CD4-positive, alpha-beta T cell treated with Interleukin-6 at 100 ng/mL for 8 hours (primary cell): Measurements from ENCODE around the gene SRPK3.
"Not testable (repeated sequence)": the region's sequence is repeated elsewhere in the genome, so short reads cannot be mapped to it uniquely, and the experiment has no call there.

ENCODE experiments used
- DNase-seq: peaks from one replicate; pipeline ENCODE4 v3.0.0-alpha.2; 2020; ENCODE audit warnings: mixed read lengths, low spot score

The SRPK3 gene

GRCh38 chrX:153746359-153746758, 34.5 kb upstream of the SRPK3 start:
- no peak for DNase-seq

DNA sequence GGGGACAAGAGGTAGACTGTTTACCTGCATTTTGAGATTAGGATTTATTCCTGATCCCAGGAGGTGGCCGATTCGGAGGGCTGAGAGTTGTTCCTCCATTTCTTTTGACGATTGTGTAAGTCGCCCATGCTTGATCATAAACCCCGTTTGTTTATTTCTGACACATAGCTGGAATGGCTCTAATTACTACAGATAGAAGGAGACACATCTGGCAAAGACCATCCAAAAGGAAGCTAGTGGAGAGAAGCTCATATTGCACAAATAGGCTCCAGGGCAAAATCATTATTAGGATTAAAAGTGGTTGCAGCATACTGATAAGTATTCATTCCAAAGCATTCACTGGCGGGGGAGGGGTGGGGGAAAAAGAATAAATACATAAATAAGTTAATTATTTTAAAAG, 33.9 kb upstream of the SRPK3 start:
- not testable (repeated sequence) for DNase-seq

DNA sequence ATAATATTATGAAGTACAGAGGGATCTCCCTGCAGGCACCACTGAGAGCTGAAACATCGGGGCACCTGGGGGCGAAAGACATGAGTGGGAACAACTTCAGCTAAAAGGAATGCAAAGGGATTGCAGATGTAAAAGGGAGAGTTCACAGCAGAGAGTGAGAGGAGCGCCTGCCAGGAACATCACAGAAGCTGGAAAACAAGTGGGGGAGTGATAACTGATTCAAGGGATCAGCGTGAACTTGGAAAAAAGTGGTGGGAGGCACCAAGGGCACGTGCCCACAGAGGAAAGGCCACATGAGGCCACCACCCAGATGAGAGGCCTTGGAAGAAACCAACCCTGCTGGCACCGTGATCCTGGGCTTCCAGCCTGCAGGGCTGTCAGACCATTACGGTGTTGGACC, 31.8 kb upstream of the SRPK3 start:
- not testable (repeated sequence) for DNase-seq

DNA sequence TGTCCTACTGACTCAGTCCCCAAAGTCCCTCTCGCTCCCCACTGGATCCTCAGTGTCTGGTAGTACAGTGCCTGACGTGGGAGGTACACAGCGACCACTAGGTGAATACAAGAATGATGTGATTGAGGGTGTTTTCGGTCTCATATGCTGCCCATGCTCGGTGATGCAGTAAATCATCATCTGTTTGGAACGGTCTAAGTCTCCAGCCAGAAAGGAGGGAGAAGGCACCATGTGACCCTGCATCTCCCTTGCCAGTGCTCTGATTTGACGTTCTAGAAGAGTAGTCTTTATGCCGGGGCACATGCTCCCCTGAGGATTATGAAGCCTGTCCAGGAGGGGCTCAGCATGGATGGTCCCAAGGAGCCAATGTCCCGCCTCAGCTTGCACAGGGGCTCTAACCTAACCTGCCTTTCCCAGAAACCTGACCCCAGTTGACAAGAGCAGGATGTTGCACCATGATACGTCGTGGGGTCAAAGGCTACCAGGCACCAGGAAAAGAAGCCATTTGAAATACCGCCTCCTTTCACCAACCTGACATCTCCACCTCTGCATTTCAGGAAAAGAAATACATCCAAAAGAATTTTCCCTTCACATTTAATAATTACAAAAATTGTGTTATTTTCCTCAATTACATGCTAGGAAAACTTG, 30.6 kb upstream of the SRPK3 start:
- no peak for DNase-seq

DNA sequence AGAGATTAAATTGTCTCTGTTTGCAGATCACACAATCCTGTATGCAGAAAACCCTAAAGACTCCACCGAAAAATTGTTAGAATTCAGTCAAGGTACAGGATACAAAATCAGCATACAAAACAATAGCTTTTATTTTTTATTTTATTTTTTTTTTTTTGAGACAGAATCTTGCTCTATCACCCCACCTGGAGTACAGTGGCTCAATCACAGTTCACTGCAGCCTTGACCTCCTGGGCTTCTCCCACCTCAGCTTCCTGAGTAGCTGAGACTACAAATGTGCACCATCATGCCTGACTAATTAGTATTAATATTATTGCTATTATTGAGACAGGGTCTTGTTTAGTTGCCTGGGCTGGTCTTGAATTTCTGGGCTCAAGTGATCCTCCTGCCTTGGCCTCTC, 25.7 kb upstream of the SRPK3 start:
- DNase-seq, result no peak

- DNase-seq, result no peak
These were observed 19.0 kb upstream of the SRPK3 start for GRCh38 chrX:153761863-153762262.

DNA sequence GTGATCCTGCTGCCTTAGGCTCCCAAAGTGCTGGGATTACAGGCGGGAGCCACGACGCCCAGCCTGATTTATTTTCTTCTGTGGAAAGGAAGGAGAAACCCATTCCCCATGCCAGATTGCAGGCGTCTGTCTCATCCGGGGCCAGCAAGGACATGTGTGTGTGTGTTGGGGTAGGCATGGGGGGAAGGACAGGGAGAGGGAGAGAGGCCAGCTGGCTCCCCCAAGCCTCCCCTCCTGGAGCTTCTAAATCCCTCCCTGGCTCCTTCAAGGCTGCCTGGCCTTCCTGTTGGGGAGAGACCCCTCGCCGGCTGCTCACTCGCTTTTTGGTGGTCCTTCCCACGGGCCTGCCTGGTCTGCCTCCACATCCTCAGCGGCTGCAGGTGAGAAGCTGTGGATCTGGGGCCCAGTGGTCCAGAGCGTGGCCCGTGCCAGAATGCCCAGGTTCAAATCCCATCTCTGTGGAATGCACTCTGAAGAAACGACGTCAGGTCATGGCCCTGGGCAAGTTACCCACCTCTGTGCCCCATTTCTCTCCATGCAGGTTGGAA, 18.1 kb upstream of the SRPK3 start:
- DNase-seq, result no peak

DNA sequence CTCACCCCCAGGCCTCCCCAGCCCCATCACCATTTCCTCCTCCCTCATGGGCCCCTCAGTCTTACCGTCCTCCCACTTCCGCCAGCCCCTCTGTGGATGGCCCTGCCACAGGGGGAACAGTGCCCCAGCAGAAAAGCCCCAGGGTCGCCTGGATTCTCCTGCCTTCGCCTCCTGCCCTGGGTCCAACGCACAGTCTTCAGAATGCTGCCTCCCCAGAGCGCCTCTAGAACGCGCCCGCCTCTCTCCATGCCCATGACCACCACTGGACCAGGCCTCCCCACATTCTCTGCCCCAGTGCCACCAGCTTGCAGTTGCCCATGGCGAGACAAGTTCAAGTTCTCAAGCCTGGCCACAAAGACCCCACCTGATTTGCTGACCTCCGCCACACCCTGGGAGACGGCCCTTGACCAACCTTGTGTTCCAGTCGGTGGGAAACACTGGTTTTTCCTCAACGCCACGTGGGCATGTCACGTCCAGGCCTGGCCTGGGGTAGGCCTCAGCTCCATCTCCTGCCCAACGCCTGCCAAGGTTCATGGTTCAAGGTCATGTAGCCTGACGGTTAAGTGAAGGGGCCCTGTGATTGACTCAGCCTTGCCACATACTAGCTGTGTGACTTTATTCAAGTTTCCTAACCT, 17.4 kb upstream of the SRPK3 start:
- no peak for DNase-seq

GRCh38 chrX:153763989-153764755, 16.7 kb upstream of the SRPK3 start, which contains the start of gene PLXNB3:
Gene PLXNB3, plus strand, starts transcription at chrX:153764249. Its CDS starts 1,287 bp downstream, at chrX:153765536.
- DNase-seq, result peak; percentile 76

GRCh38 chrX:153764786-153765137, 16.1 kb upstream of the SRPK3 start:
- no peak for DNase-seq

GRCh38 chrX:153765138-153766079, 15.4 kb upstream of the SRPK3 start:
- no peak for DNase-seq

DNA sequence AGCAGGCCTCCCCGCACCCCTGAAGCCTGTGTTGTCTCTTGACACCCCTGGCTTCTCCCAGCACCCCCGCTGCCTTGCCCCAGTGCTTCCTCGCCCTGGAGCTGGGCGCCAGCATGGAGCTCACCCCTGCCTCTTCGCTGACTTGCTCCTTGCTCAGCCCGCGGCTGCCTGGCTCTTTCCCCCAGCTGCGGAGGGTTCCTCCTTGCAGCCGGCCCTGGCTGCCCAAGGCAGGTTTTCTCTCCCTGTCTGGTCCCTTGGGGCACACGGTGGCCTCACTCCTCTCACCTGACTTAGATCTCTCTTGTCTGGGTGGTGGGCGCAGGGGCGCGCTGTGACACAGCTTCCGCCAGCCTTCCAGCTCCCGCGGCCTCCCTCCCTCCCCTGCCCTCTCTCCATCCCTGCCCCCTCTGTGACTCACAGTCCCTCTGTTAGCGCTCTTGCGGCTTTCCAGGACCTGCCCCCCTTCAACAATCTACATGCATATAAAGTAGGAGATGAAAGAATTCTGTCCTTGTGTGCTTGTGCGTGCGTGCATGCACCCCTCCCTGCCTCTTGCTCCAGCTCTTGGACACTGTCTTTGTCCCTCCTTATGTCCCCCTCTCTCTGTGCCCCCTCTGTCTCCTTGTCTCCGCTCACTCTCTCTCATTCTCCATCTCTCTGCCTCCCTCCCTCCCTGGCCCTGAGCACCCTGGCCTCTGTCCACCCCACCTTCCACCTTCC, 14.6 kb upstream of the SRPK3 start:
- DNase-seq, result no peak

- DNase-seq, result no peak
These were observed 13.8 kb upstream of the SRPK3 start for GRCh38 chrX:153766871-153767673.

DNA sequence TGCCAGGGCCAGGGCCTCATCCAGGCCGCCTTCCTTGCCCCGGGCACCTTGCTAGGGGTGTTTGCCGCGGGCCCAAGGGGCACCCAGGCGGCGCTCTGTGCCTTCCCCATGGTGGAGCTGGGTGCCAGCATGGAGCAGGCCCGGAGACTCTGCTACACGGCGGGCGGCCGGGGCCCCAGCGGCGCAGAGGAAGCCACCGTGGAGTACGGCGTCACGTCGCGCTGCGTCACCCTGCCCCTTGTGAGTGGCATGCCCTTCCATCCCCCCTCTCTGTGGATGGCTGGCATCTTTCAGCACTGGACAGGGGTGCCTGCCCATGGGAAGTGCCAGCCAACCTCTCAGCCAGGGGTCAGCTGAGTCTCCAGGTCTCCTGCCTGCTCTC, 13.2 kb upstream of the SRPK3 start:
- DNase-seq, result no peak

DNA sequence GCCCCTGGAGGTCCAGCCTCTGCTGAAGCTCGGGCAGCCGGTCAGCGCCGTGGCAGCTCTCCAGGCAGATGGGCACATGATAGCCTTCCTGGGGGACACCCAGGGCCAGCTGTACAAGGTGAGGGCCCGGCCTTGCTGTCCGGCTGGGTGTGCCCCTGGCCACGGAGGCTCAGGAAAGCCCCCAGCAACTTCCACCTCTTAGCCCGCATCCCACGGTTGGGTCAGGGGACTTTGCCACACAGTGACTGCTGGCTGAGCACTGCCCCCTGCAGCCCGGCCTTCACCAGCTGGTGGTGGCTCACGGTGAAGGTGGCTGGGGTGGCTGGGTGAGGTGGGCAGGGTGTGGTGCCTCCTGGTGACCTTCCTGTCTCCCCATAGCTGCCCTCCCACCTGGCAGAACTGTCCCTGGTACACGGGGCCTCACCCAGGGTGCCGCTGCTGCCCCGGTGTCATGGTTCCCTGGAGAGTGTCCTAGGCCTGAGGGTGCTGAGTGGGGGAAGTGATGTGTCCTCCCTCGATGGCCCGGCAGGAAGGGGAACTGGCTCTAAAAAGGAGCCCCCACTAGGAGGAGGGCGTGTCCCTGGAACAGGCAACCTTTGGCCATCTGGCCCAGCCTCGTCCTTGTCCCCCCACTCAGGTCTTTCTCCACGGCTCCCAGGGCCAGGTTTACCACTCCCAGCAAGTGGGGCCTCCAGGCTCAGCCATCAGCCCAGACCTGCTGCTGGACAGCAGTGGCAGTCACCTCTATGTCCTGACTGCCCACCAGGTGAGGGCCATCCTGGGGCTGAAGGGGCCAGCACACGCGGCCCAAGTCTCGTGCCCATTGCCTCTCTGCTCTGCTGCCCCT, 12.3 kb upstream of the SRPK3 start:
- DNase-seq, result no peak

GRCh38 chrX:153769158-153769864, 11.5 kb upstream of the SRPK3 start:
- DNase-seq, result no peak

DNA sequence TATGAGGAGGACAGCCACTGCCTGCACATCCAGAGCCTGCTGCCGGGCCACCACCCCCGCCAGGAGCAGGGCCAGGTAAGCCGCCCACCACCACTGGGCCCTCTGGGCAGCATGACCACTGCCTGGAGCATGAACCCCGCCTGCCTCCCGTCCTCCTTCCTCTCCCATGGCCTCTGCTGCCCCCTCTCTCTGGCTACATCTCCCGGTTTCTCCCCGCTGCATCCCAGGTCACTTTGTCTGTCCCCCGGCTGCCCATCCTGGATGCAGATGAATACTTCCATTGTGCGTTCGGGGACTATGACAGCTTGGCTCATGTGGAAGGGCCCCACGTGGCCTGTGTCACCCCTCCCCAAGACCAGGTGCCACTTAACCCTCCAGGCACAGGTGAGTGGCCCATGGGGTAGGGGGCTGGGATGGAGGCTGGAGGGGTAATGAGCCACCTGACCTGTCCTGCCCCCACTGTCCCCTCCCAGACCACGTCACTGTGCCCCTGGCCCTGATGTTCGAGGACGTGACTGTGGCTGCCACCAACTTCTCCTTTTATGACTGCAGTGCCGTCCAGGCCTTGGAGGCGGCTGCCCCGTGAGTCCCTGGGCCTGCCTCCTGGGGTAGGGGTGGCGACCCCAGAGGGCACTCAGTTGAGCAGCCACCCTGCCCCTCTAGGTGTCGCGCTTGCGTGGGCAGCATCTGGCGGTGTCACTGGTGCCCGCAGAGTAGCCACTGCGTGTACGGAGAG, 10.8 kb upstream of the SRPK3 start:
- DNase-seq, result no peak
